NT2/D1 (cell line): ENCODE measurements around the gene TNFRSF8.

ENCODE experiments used
- YY1 ChIP-seq: IDR thresholded peaks from 2 replicates; pipeline ENCODE4 v1.6.1; 2011; ENCODE audit not compliant: insufficient read length, insufficient read depth
- ZNF274 ChIP-seq: IDR thresholded peaks from 2 replicates; pipeline ENCODE4 v1.6.1; 2011; ENCODE audit warnings: mild to moderate bottlenecking, low read depth, low read length

DNA sequence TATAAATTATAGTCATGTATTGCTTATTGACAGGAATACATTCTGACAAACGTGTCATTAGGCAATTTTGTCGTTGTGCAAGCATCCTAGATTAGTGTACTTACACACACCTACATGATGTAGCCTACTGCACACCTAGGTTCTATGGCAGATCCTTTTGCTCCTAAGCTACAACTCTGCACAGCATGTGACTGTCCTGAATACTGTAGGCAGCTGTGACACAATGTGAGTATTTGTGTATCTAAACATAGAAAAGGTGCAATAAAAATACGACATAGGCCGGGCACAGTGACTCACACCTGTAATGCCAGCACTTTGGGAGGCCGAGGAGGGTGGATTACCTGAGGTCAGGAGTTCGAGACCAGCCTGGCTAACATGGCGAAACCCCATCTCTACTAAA is 36.5 kb downstream of the TNFRSF8 start:
- TF ChIP-seq ZNF274 (no peak), YY1 (no peak)
